Bronchus fibroblast of lung (primary cell): ENCODE measurements around the gene IMPG1. TPM values are rescaled to one million over a fixed set of nuclear protein-coding genes. Genes with fewer than 3 reads are reported as not detected.

Experiments
- total RNA-seq: library from RNA; depleted of rRNA; stranded (reverse); fragments of >200 nt; gene quantifications from 2 replicates; pipeline ENCODE4 v1.2.3, GENCODE V29; 2015

Gene IMPG1
- total RNA-seq, result 0.30 TPM in 1 of 2 replicates, not detected in the other

GRCh38 chr6:76072562-76072961, at the start of gene IMPG1:
IMPG1 (minus strand) TSS chr6:76072662; CDS start chr6:76072488, 174 bp downstream.

